HEK293T (cell line): ENCODE results near the gene PPARA.

ENCODE experiments used
- CTCF ChIA-PET: fragments of 350-600 bp; formaldehyde crosslinking; extraction: SDS; loops from one replicate; lab custom pipeline; 2021; ENCODE audit warnings: antibody characterized with exemption, inconsistent platforms; lab: Yijun Ruan, JAX
- POLR2A ChIA-PET: fragments of 350-600 bp; formaldehyde crosslinking; extraction: SDS; loops from one replicate; lab custom pipeline; 2020; ENCODE audit warnings: antibody characterized with exemption, inconsistent platforms; lab: Yijun Ruan, JAX
- DNase-seq: peaks from one replicate; pipeline ENCODE4 v3.0.0; 2012; ENCODE audit warnings: mixed read lengths; ENCODE audit errors: extremely low spot score
- ARNT ChIP-seq: fragments of 450-650 bp; IDR thresholded peaks from 2 replicates; pipeline ENCODE4 v1.6.1; 2017; ENCODE audit warnings: mild to moderate bottlenecking
- BHLHE40 ChIP-seq: fragments of 450-650 bp; IDR thresholded peaks from 2 replicates; pipeline ENCODE4 v1.6.1; 2016; ENCODE audit warnings: mild to moderate bottlenecking, moderate library complexity, borderline replicate concordance
- CTBP1 ChIP-seq: fragments of 450-650 bp; IDR thresholded peaks from 2 replicates; pipeline ENCODE4 v1.6.1; 2016; ENCODE audit warnings: borderline replicate concordance
- ELF4 ChIP-seq: fragments of 450-650 bp; IDR thresholded peaks from 2 replicates; pipeline ENCODE4 v1.6.1; 2017; ENCODE audit warnings: antibody characterized with exemption
- FOXA1 ChIP-seq: fragments of 450-650 bp; IDR thresholded peaks from 2 replicates; pipeline ENCODE4 v1.6.1; 2016; ENCODE audit warnings: mild to moderate bottlenecking
- FOXK2 ChIP-seq: fragments of 450-650 bp; IDR thresholded peaks from 2 replicates; pipeline ENCODE4 v1.6.1; 2016; ENCODE audit warnings: mild to moderate bottlenecking
- FOXM1 ChIP-seq: fragments of 450-650 bp; IDR thresholded peaks from 2 replicates; pipeline ENCODE4 v1.6.1; 2017; ENCODE audit warnings: mild to moderate bottlenecking, borderline replicate concordance
- HDGF ChIP-seq: fragments of 450-650 bp; IDR thresholded peaks from 2 replicates; pipeline ENCODE4 v1.6.1; 2017; ENCODE audit warnings: antibody characterized with exemption, borderline replicate concordance
- L3MBTL2 ChIP-seq: fragments of 450-650 bp; conservative IDR thresholded peaks from 2 replicates; pipeline ENCODE4 v1.6.1; 2016; ENCODE audit warnings: mild to moderate bottlenecking
- LEF1 ChIP-seq: fragments of 450-650 bp; IDR thresholded peaks from 2 replicates; pipeline ENCODE4 v1.6.1; 2017; ENCODE audit warnings: mild to moderate bottlenecking, borderline replicate concordance
- NFRKB ChIP-seq: fragments of 450-650 bp; IDR thresholded peaks from 2 replicates; pipeline ENCODE4 v1.6.1; 2016; ENCODE audit warnings: mild to moderate bottlenecking, moderate library complexity
- SP1 ChIP-seq: fragments of 450-650 bp; IDR thresholded peaks from 2 replicates; pipeline ENCODE4 v1.6.1; 2017
- SUZ12 ChIP-seq: fragments of 450-650 bp; IDR thresholded peaks from 2 replicates; pipeline ENCODE4 v1.6.1; 2016; ENCODE audit warnings: mild to moderate bottlenecking
- TARDBP ChIP-seq: fragments of 450-650 bp; IDR thresholded peaks from 2 replicates; pipeline ENCODE4 v1.6.1; 2016
- ZNF384 ChIP-seq: fragments of 450-650 bp; IDR thresholded peaks from 2 replicates; pipeline ENCODE4 v1.6.1; 2016
- TF ChIP-seq, protein P1 (sequence below): fragments of 450-650 bp; IDR thresholded peaks from 2 replicates; pipeline ENCODE4 v1.6.1; 2016

Gene PPARA

DNA sequence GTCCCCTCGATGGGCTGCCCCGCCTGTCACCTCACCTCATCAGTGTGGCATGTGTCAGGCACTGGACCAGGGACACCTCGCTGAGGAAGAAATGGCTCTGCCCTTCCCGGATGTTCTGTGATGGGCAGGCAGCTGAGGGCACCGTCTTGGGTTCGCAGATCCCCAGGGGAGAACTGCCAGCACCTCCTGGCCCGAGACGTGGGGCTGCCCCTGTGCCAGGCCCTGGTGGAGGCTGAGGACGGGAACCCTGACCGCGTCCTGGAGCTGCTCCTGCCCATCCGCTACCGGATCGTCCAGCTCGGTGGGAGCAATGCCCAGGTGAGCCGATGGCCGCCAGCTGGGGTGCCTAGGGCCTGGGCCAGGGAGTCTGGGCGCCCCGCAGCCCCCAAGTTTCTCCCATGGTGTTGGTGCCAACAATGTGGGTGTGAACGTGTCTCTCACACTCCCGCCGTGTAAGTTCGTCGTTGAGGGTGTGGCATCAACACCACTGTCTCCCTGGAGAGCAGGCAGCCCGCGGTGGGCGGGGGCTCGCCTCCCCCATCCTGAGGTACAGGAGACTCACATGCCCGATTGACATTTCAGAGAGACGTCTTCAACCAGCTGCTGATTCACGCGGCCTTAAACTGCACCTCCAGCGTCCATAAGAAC lies 139.0 kb downstream of the PPARA start:
- TF ChIP-seq SUZ12 (no peak), CTBP1 (no peak), NFRKB (no peak), TARDBP (no peak), L3MBTL2 (no peak), FOXA1 (no peak), ZNF384 (no peak), FOXM1 (no peak), FOXK2 (no peak), HDGF (no peak), ELF4 (no peak), ARNT (no peak), BHLHE40 (no peak), LEF1 (no peak), SP1 (no peak)
- TF ChIP-seq, protein P1, sequence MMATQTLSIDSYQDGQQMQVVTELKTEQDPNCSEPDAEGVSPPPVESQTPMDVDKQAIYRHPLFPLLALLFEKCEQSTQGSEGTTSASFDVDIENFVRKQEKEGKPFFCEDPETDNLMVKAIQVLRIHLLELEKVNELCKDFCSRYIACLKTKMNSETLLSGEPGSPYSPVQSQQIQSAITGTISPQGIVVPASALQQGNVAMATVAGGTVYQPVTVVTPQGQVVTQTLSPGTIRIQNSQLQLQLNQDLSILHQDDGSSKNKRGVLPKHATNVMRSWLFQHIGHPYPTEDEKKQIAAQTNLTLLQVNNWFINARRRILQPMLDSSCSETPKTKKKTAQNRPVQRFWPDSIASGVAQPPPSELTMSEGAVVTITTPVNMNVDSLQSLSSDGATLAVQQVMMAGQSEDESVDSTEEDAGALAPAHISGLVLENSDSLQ, result no peak
- CTCF ChIA-PET, result interaction anchor here (0.6 kb wide), 1 partner anchor 1043 kb away, joined by 3 read pairs; no protein-coding TSS in a partner anchor
- POLR2A ChIA-PET, result no interaction called here
- no peak for DNase-seq

DNA sequence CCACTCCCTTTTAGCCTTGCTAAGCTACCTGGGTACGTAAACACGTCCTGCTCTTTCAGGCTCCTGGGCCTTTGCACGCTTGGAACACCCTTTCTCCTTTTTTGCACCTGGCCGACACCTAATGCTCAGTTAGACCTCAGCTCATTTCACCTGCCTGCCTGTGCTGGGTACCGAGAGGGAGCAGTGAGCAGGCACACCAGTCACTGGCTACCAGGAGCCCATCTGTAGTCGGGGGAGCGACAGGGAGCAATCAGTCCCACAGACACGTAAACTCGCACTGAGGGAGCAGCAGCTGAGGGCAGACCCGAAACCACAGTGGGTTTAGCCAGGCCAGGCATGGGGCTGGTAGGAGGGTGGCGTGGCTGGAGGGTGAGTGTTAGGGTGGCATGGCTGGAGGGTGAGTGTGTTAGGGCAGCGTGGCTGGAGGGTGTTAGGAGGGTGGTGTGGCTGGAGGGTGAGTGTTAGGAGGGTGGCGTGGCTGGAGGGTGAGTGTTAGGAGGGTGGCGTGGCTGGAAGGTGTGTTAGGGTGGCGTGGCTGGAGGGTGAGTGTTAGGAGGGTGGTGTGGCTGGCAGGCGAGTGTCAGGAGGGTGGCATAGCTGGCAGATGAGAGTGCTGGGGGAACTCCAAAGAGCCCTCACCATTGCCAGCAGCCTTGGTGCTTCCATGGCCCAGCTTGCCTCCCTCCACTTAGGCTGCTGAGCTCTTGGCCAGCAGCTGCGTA lies 140.0 kb downstream of the PPARA start:
- no peak for DNase-seq
- ChIA-PET POLR2A (no interaction called here), CTCF (no interaction called here)
- TF ChIP-seq HDGF (no peak), NFRKB (no peak), FOXK2 (no peak), SP1 (no peak), LEF1 (no peak), TARDBP (no peak), L3MBTL2 (no peak), BHLHE40 (no peak), ZNF384 (no peak), FOXM1 (no peak), ARNT (no peak), ELF4 (no peak), FOXA1 (no peak), SUZ12 (no peak), CTBP1 (no peak)
- TF ChIP-seq, protein P1, result no peak

DNA sequence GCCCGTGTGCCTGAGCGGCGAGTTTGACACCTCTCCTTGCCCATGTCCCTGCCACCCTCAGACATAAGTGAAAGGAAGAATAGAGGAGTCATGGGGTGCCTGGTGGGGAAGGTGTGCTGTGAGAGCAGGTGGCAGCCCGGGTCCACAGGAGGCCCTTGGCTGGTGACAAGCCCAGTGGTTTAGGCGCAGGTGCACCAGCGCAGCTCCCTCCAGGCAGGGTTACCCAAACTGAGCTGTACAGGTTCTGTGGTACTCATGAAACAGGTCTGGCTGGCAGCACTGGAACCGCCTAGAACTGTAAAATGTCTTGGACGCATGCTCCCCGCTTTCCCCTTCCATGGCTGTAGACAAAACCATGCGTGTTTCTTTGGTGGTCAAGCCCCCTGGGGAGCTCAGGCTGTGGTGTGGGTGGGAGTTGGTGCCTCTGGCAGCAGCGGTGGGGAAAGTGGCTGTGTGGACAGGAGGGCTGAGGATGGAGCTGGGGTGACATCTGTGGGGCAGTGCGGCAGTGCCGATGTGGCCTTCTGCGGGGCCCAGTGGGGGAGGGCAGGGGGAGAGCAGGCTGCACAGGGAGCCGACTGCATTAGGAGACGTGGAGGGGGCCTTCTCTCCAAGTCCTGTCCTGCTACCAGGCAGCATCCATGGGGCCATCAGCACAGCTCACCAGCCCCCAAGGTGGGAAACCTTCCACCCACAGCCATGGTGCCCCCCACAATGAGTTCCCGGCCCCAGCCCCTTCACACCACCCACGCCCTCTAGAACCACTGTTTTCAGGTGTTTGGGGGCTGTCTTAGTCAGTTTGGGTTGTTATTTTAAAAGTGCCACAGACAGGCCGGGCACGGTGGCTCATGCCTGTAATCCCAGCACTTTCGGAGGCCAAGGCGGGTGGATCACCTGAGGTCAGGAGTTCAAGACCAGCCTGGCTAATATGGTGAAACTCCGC lies 140.8 kb downstream of the PPARA start:
- no peak for TF ChIP-seq ZNF384
- no peak for TF ChIP-seq ARNT
- no peak for TF ChIP-seq ELF4
- no peak for TF ChIP-seq NFRKB
- no peak for TF ChIP-seq SP1
- TF ChIP-seq L3MBTL2, result no peak
- TF ChIP-seq FOXA1, result no peak
- no peak for TF ChIP-seq BHLHE40
- no peak for TF ChIP-seq TARDBP
- no peak for TF ChIP-seq SUZ12
- no peak for TF ChIP-seq FOXM1
- TF ChIP-seq, protein P1, result no peak
- TF ChIP-seq HDGF, result no peak
- no peak for TF ChIP-seq CTBP1
- no peak for TF ChIP-seq LEF1
- no peak for TF ChIP-seq FOXK2
- no peak for DNase-seq
- ChIA-PET POLR2A (no interaction called here), CTCF (no interaction called here)

DNA sequence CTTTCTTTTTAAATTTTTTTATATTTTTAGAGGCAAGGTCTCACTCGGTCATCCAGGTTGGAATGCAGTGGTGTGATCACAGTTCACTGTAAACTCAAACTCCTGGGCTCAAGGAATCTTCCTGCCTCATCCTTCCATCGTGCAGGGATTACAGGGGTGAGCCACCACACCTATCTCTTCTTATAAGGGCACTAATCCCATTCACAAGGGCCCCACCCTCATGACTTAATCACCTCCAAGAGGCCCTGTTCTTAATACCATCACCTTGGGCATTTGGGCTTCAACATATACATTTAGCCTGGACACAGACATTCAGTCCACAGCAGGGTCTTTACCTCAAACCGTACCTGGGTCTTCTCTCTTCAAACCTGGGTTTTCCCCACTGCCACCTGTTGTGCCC lies 141.8 kb downstream of the PPARA start:
- ChIA-PET CTCF (no interaction called here), POLR2A (no interaction called here)
- no peak for TF ChIP-seq FOXK2
- TF ChIP-seq SUZ12, result no peak
- TF ChIP-seq TARDBP, result no peak
- TF ChIP-seq HDGF, result no peak
- TF ChIP-seq FOXA1, result no peak
- DNase-seq, result no peak

DNA sequence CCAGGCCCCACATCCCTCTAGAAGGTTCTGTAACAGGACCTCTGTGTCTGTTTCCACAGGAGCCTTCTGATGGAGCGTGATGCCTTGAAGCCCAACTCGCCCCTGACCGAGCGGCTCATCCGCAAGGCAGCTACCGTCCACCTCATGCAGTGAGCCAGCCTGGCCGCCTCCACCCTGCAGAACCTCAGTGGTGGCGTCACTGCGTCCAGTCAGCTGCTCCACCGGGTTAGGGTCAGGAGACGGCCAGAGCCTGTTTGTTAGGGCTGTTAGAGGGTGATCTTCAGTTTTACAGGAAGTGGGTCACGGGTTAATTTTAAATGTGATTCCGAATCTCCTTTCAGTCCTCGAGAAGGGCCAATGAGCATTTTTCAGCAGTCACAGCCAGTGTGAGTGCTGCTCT lies 142.4 kb downstream of the PPARA start:
- POLR2A ChIA-PET, result no interaction called here

More for the DNA sequence above, 142.4 kb downstream of the PPARA start:
- TF ChIP-seq, protein P1, result no peak
- no peak for TF ChIP-seq FOXA1
- no peak for TF ChIP-seq SP1
- no peak for TF ChIP-seq CTBP1
- TF ChIP-seq L3MBTL2, result no peak
- no peak for TF ChIP-seq BHLHE40
- no peak for TF ChIP-seq SUZ12
- TF ChIP-seq FOXM1, result no peak
- no peak for TF ChIP-seq FOXK2
- no peak for TF ChIP-seq NFRKB
- TF ChIP-seq HDGF, result no peak
- no peak for TF ChIP-seq ELF4
- no peak for TF ChIP-seq ZNF384
- TF ChIP-seq ARNT, result no peak
- TF ChIP-seq LEF1, result no peak
- no peak for TF ChIP-seq TARDBP
- CTCF ChIA-PET, result no interaction called here
- no peak for DNase-seq
